ENCODE results near the gene KDM2A.

The KDM2A gene

DNA sequence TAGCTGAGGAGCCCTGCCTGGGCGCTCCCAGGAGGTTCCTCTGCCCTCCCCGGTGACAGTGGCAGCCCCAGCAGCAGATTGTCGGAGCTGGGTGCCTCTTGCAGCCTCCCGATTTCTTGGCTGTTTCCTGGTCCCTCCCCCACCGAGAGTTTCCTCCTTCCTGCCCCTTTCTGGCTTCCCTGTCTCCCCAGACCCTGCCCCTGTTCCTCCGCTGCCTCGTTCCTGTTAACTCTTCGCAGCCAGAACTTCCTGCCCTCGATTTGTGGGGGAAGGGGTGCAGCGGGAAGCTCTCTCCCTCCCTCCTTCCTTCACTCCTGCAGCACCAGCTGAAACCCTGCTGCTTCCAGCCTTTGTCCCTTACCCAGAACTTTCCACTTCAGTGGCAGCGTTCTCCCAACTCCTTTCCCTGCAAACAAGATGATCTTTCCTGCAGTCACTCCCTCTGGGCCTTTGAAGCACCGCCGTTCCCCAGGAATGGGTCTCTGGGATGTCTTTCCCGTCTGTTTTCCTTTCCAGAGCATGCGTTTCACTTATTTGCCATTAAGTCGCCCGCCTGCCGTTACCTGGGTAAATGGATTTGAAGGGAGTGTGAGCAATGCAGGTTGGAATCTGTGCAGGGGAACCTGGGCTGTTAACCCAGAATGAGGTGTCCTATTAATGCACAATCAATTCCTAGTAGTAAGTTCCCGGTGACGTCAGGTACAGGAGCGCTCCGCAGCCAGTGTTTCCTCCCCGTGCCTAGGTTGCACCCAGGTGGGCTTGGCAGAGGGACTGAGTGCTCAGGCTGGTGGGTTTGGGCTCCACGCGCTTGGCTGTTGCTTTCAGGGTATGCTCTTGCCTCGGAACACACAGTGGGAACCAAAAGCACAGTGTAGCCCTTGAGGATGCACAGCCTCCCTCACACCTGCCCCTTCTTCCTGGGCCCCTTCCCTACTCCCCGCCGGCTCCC lies 151.5 kb downstream of the KDM2A start:
- TF ChIP-seq CTCF (IDR thresholded peaks at IDR 0.05; ENCODE audit: borderline replicate concordance, control extremely low read depth, extremely low read depth, insufficient read depth, missing control alignments): no peak
- no peak for DNase-seq (ENCODE audit: low spot score)
- in situ Hi-C loops (cut with MboI; ENCODE audit: low sequenced_read_pairs, unreplicated experiment): no loop called here

DNA sequence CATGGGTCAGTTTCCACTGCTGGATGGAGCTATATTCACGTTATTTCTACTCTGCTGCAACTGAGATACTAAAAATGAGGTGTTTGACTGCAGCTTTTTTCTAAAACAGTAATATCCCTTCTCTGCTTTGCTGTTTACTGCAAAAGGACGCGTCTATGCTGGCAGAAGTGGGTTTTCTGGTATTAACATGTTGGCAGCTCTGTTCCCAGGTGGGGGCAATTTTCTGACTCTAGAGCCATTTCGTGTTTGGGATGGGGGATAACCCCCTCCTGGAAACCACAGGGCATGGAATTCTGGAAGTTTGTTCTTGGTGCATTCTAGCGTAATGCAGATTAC lies 152.1 kb downstream of the KDM2A start:
- no peak for DNase-seq (ENCODE audit: low spot score)
- in situ Hi-C loops (cut with MboI; ENCODE audit: low sequenced_read_pairs, unreplicated experiment): no loop called here
- no peak for TF ChIP-seq CTCF (IDR thresholded peaks at IDR 0.05; ENCODE audit: borderline replicate concordance, control extremely low read depth, extremely low read depth, insufficient read depth, missing control alignments)

DNA sequence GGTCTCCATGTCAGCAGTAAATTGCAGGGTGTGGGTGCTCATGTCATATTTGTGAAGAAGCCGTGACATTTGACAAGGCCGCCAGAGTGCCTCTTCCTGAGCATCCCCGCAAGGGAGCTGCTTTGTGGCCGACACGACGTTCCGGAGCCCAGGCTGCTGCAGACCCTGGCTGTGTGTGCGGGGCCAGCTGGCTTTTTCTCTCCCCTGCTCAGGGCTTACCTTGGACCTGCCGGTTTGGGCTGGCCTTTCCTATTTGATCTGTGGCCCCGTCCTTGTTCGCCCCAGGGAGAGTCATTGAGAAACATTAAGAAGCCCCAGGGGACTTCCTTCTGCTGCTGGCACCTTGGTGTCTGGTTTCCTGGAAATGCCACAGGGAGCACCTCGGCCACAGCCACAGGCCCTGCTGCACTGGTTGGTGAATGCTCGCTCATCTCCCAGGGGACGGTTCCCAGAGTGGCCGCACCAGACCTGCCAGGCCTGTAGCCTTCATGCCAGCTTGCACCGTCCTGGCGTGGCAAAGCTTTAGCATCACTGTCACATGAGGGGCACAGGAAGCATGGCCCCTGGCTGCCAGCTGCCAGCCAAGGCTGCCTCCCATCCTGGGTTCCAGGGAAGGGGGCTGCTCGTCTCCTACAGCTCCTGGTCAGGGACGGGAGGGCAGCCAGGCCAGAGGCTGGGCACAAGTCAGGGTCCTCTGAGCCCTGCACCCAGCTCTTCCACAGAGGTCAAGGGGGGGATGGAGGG lies 152.7 kb downstream of the KDM2A start:
- no peak for DNase-seq (ENCODE audit: low spot score)
- no peak for TF ChIP-seq CTCF (IDR thresholded peaks at IDR 0.05; ENCODE audit: borderline replicate concordance, control extremely low read depth, extremely low read depth, insufficient read depth, missing control alignments)
- in situ Hi-C loops (cut with MboI; ENCODE audit: low sequenced_read_pairs, unreplicated experiment): no loop called here

GRCh38 chr11:67272327-67273259 lies 153.5 kb downstream of the KDM2A start:
- in situ Hi-C loops (cut with MboI; ENCODE audit: low sequenced_read_pairs, unreplicated experiment): no loop called here
- DNase-seq (ENCODE audit: low spot score): peak; percentile 65
- no peak for TF ChIP-seq CTCF (IDR thresholded peaks at IDR 0.05; ENCODE audit: borderline replicate concordance, control extremely low read depth, extremely low read depth, insufficient read depth, missing control alignments)

GRCh38 chr11:67273260-67273990 lies 154.4 kb downstream of the KDM2A start:
- DNase-seq (ENCODE audit: low spot score): no peak
- TF ChIP-seq CTCF (IDR thresholded peaks at IDR 0.05; ENCODE audit: borderline replicate concordance, control extremely low read depth, extremely low read depth, insufficient read depth, missing control alignments): no peak
- in situ Hi-C loops (cut with MboI; ENCODE audit: low sequenced_read_pairs, unreplicated experiment): no loop called here
